ENCODE results near the gene CHKA. TPM values are rescaled to one million over a fixed set of nuclear protein-coding genes. Genes with fewer than 3 reads are reported as not detected.

CHKA gene
- total and polyA plus RNA-seq, 2 of the 8 experiments (the other 6 are each of a cell fraction or from before 2014, with no cell fraction given) = 61.2 to 86.6 TPM

- H3K79me2 ChIP-seq (ENCODE audit: control insufficient read depth in 1 of 2, insufficient read depth in 2 of 2, low read length in 2 of 2) = peaks cover 56 to 85% of the 10 kb centered on the region in 2 experiments
- no peak for FAIRE-seq
- no peaks in the 10 kb centered on the region for H3K9me3 ChIP-seq (ENCODE audit: insufficient read depth in 2 of 2, low read depth in 1 of 2, low read length in 1 of 2)
- POLR2A ChIA-PET (ENCODE audit: partially characterized antibody) = interaction anchor here (0.6 to 7.1 kb wide), 15 partner anchors 10 to 199 kb away, joined by 3 to 52 read pairs (median 6); no protein-coding TSS in a partner anchor
- no peak overlapping the region for H2BK20ac ChIP-seq (ENCODE audit: low read length)
- no peaks in the 10 kb centered on the region for H3K27me3 ChIP-seq (replicated peaks in 1 of 4; ENCODE audit: control insufficient read depth in 3 of 4, extremely low read depth in 1 of 4, insufficient read depth in 3 of 4, low read length in 3 of 4)
- TF ChIP-seq RAD21 (IDR thresholded peaks at IDR 0.05 in 1 of 2, conservative IDR thresholded peaks at IDR 0.05 in 1 of 2; ENCODE audit: low read depth in 2 of 2, low read length in 2 of 2) (no peak), CREB1 (IDR thresholded peaks at IDR 0.05) (no peak), NRF1 (IDR thresholded peaks at IDR 0.05; ENCODE audit: low read depth, low read length) (no peak), EZH2 (IDR thresholded peaks at IDR 0.05; ENCODE audit: low read depth, low read length, severe bottlenecking) (no peak), POU5F1 (IDR thresholded peaks at IDR 0.05; ENCODE audit: low read depth, low read length) (no peak), ASH2L (IDR thresholded peaks at IDR 0.05; ENCODE audit: low read length) (no peak), SRF (IDR thresholded peaks at IDR 0.05; ENCODE audit: low read depth, low read length) (no peak), SIX5 (IDR thresholded peaks at IDR 0.05; ENCODE audit: low read depth, low read length) (no peak), TAF1 (IDR thresholded peaks at IDR 0.05; ENCODE audit: low read depth, low read length) (no peak)
- TF ChIP-seq, protein P1, sequence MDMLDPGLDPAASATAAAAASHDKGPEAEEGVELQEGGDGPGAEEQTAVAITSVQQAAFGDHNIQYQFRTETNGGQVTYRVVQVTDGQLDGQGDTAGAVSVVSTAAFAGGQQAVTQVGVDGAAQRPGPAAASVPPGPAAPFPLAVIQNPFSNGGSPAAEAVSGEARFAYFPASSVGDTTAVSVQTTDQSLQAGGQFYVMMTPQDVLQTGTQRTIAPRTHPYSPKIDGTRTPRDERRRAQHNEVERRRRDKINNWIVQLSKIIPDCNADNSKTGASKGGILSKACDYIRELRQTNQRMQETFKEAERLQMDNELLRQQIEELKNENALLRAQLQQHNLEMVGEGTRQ (IDR thresholded peaks at IDR 0.05; ENCODE audit: low read length) = no peak
- no peak overlapping the region for H3K56ac ChIP-seq (replicated peaks; ENCODE audit: insufficient read length, low read depth, low read length)
- no peak overlapping the region for H2BK15ac ChIP-seq (ENCODE audit: low read length)
- peak overlapping the region in 1 of 2 experiments; percentile 60; a peak in 1 of 4 replicates for H3K4me2 ChIP-seq (ENCODE audit: insufficient read depth in 1 of 2, low read depth in 2 of 2, low read length in 2 of 2)
- H4K20me1 ChIP-seq (replicated peaks in 1 of 2; ENCODE audit: control insufficient read depth in 1 of 2, insufficient read depth in 2 of 2, low read length in 2 of 2) = peaks cover 24 to 26% of the 10 kb centered on the region in 2 experiments
- H3K79me1 ChIP-seq (ENCODE audit: low read depth, low read length) = no peaks in the 10 kb centered on the region; the same call in 1 of the 2 replicates
- H2BK5ac ChIP-seq (ENCODE audit: low read depth, low read length) = no peak overlapping the region
- H2BK12ac ChIP-seq (ENCODE audit: low read depth, low read length) = no peak overlapping the region; the same call in 1 of the 2 replicates
- no peak overlapping the region for H4K91ac ChIP-seq (replicated peaks; ENCODE audit: insufficient read length, low read length)
- H3K4me3 ChIP-seq (ENCODE audit: extremely low read depth in 1 of 4, insufficient read depth in 2 of 4, low read depth in 3 of 4, low read length in 4 of 4) = no peak overlapping the region
- peaks cover 2 to 14% (median 8%) of the 10 kb centered on the region in 4 experiments for H3K4me1 ChIP-seq (replicated peaks in 1 of 4; ENCODE audit: control insufficient read depth in 3 of 4, insufficient read depth in 4 of 4, low read length in 3 of 4)
- no peak overlapping the region for H3K14ac ChIP-seq (ENCODE audit: insufficient read length)
- H3K4ac ChIP-seq (replicated peaks; ENCODE audit: insufficient read length, low read depth, low read length) = no peak overlapping the region
- no peak overlapping the region for H2BK120ac ChIP-seq (replicated peaks; ENCODE audit: low read depth, low read length)
- CTCF ChIA-PET (ENCODE audit: partially characterized antibody) = interaction anchor here (0.7 to 1.8 kb wide), 5 partner anchors 11 to 411 kb away, joined by 3 to 10 read pairs (median 4); no protein-coding TSS in a partner anchor
- 0 out of 2 replicates have a peak overlapping the region, but pooled peaks have one; percentile 45 for H3K27ac ChIP-seq (ENCODE audit: low read depth, low read length)
- H3K9ac ChIP-seq (replicated peaks in 1 of 4; ENCODE audit: extremely low read depth in 1 of 4, low read depth in 3 of 4, low read length in 3 of 4) = no peak overlapping the region
- H3K23me2 ChIP-seq (ENCODE audit: low read depth, low read length) = no peaks in the 10 kb centered on the region; the same call in 1 of the 2 replicates
- no peak overlapping the region for H4K8ac ChIP-seq (ENCODE audit: extremely low read depth, insufficient read depth, low read length)
- no peak overlapping the region for H3K18ac ChIP-seq (ENCODE audit: extremely low read depth, low read length)
- H2AK5ac ChIP-seq (ENCODE audit: low read depth, low read length) = no peak overlapping the region
- no peak overlapping the region for H3K23ac ChIP-seq (ENCODE audit: insufficient read length)
- H2AFZ ChIP-seq (ENCODE audit: low read length) = no peak overlapping the region
- WGBS, 2 experiments (ENCODE audit: extremely low coverage in 1 of 2, insufficient coverage in 1 of 2, insufficient read length in 1 of 2, insufficient replicate concordance in 2 of 2, low coverage in 1 of 2, low lambda C conversion rate in 2 of 2, missing lambda C conversion rate in 1 of 2) = 80% methylated on average over 3 of the region's 3 CpGs; no CpG with 5 or more reads in 1 of the 2 experiments
- no peak for DNase-seq (ENCODE audit: low read depth in 1 of 2, low spot score in 2 of 2)
- no peak overlapping the region for H4K5ac ChIP-seq (ENCODE audit: insufficient read length, low read depth, low read length)
- H3K36me3 ChIP-seq (ENCODE audit: control insufficient read depth in 2 of 4, insufficient read depth in 4 of 4, low read length in 3 of 4) = peaks cover 0 to 11% (median under 1%) of the 10 kb centered on the region in 4 experiments; a peak in 2 of 8 replicates
Observed at GRCh38 chr11:68116974-68117373, 4.2 kb downstream of the CHKA start.

All from H1 (cell line).